Measurements from ENCODE around the gene SLC28A2. TPM values are rescaled to one million over a fixed set of nuclear protein-coding genes. Genes with fewer than 3 reads are reported as not detected.
"Not testable (repeated sequence)": the region's sequence is repeated elsewhere in the genome, so short reads cannot be mapped to it uniquely, and the experiment has no call there.

The SLC28A2 gene
- total and polyA plus RNA-seq, 4 donors, result 0.10 to 1.5 (median 0.25) TPM

DNA sequence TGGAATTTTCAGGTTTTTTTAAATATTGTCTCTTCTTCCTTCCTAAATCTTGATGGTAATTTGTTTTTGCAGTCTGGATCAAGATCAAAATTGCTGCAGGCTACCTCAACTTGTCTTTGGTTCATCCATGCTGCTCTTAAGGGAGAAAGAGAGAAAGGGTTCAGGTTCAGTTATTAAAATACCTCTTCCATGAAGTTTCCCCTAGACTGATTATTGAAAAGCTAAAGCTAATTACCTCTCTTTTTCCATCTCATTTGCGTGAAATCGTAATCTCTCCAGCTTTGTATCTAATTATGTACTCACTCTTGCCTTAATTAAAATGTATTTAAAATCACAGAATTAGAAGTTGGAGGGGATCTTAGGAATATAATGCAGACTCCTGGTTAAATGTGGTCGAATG, 52.7 kb downstream of the SLC28A2 start:
- Histone ChIP-seq H3K27ac (ENCODE audit: low read depth in 1 of 2, low read length in 1 of 2) (no peak overlapping the region), H3K27me3 (ENCODE audit: control insufficient read depth in 3 of 3, insufficient read depth in 3 of 3, low read length in 2 of 3) (no peaks in the 10 kb centered on the region), H3K9ac (ENCODE audit: insufficient read depth in 1 of 2, low read length in 2 of 2) (no peak overlapping the region), H3K4me1 (ENCODE audit: control insufficient read depth in 5 of 5, insufficient read depth in 5 of 5, low read length in 5 of 5) (no peaks in the 10 kb centered on the region), H3K36me3 (ENCODE audit: control insufficient read depth in 4 of 4, insufficient read depth in 4 of 4, low read length in 4 of 4) (no peaks in the 10 kb centered on the region), H3K4me3 (no peak overlapping the region), H3K9me3 (ENCODE audit: control insufficient read depth in 4 of 4, insufficient read depth in 3 of 4, low read length in 3 of 4) (no peaks in the 10 kb centered on the region)
- WGBS, 2 donors, result 87 to 89% methylated on average over 3 of the region's 3 CpGs
- TF ChIP-seq, protein P1, sequence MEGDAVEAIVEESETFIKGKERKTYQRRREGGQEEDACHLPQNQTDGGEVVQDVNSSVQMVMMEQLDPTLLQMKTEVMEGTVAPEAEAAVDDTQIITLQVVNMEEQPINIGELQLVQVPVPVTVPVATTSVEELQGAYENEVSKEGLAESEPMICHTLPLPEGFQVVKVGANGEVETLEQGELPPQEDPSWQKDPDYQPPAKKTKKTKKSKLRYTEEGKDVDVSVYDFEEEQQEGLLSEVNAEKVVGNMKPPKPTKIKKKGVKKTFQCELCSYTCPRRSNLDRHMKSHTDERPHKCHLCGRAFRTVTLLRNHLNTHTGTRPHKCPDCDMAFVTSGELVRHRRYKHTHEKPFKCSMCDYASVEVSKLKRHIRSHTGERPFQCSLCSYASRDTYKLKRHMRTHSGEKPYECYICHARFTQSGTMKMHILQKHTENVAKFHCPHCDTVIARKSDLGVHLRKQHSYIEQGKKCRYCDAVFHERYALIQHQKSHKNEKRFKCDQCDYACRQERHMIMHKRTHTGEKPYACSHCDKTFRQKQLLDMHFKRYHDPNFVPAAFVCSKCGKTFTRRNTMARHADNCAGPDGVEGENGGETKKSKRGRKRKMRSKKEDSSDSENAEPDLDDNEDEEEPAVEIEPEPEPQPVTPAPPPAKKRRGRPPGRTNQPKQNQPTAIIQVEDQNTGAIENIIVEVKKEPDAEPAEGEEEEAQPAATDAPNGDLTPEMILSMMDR (IDR thresholded peaks at IDR 0.05; ENCODE audit: control extremely low read depth, extremely low read depth), result no peak
- ATAC-seq (ENCODE audit: insufficient read depth, low FRiP score), result no peak
- DNase-seq, result no peak

DNA sequence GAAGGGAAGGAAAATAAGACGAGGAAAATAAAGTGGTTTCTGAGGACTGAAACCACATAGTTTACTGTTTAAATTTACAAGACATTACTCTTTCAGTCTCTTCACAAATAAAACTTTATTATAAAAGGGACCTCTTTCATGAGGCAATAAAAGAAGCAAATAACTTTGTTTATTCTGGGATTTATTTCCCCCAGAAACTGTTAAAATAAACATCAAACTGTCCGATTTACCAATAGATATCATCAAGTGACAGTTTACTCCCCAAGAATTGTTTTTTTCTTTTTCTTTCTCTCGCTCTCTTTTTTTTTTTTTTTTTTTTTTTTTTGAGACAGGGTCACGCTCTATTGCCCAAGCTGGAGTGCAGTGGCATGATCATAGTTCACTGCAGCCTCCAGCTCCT, 54.1 kb downstream of the SLC28A2 start:
- Histone ChIP-seq H3K9ac (ENCODE audit: insufficient read depth in 1 of 2, low read length in 2 of 2) (no peak overlapping the region), H3K9me3 (ENCODE audit: control insufficient read depth in 4 of 4, insufficient read depth in 3 of 4, low read length in 3 of 4) (no peaks in the 10 kb centered on the region), H3K27ac (ENCODE audit: low read depth in 1 of 2, low read length in 1 of 2) (no peak overlapping the region), H3K36me3 (ENCODE audit: control insufficient read depth in 4 of 4, insufficient read depth in 4 of 4, low read length in 4 of 4) (no peaks in the 10 kb centered on the region), H3K4me1 (ENCODE audit: control insufficient read depth in 5 of 5, insufficient read depth in 5 of 5, low read length in 5 of 5) (no peaks in the 10 kb centered on the region), H3K27me3 (ENCODE audit: control insufficient read depth in 3 of 3, insufficient read depth in 3 of 3, low read length in 2 of 3) (no peaks in the 10 kb centered on the region), H3K4me3 (no peak overlapping the region)
- DNase-seq (no peak), ATAC-seq (ENCODE audit: insufficient read depth, low FRiP score) (no peak)
- TF ChIP-seq, protein P1 (IDR thresholded peaks at IDR 0.05; ENCODE audit: control extremely low read depth, extremely low read depth), result no peak
- WGBS, 2 donors, result 69% methylated on average over 4 of the region's 4 CpGs

DNA sequence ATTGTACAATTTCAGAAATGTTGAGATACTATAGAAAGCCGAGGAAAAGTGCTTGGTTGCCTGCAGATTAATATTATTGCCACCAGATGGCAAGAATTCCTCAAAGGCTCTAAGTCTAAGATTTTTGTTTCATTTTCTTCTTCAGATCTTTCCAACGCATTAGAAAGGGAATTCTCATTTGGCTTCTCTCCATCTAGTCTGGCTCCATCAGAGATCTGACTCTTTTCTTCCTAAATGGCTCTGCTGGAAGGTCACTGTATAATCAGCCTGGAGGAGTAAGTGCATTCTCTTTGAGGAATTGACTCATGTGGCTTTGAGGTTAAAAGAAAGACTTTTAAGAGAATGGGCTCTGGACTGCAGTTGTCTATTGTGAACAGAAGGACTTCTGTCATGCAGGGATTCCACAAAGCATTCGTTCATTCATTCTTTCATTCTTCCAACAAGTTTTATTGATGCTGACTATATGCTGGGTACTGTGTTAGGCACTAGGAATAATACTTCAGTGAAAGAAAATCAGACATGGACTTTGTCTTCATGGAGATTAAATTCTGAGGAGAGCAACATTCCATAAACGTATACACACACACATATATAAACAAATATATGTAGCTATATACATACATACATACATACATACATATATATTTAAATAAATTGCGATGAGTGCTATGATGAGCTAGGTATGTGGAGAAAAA, 55.3 kb downstream of the SLC28A2 start:
- ATAC-seq (ENCODE audit: insufficient read depth, low FRiP score), result peak; percentile 19
- Histone ChIP-seq H3K4me1 (ENCODE audit: control insufficient read depth in 5 of 5, insufficient read depth in 5 of 5, low read length in 5 of 5) (no peaks in the 10 kb centered on the region), H3K27ac (ENCODE audit: low read depth in 1 of 2, low read length in 1 of 2) (peak overlapping the region in 1 of 2 donors; percentile 9), H3K9ac (ENCODE audit: insufficient read depth in 1 of 2, low read length in 2 of 2) (peak overlapping the region in 1 of 2 donors; percentile 47), H3K4me3 (no peak overlapping the region), H3K27me3 (ENCODE audit: control insufficient read depth in 3 of 3, insufficient read depth in 3 of 3, low read length in 2 of 3) (no peaks in the 10 kb centered on the region), H3K9me3 (ENCODE audit: control insufficient read depth in 4 of 4, insufficient read depth in 3 of 4, low read length in 3 of 4) (no peaks in the 10 kb centered on the region), H3K36me3 (ENCODE audit: control insufficient read depth in 4 of 4, insufficient read depth in 4 of 4, low read length in 4 of 4) (no peaks in the 10 kb centered on the region)
- 39 to 44% methylated on average over 5 of the region's 5 CpGs for WGBS, 2 donors
- DNase-seq, result peak in 2 of 3 donors; percentile 83 to 87
- TF ChIP-seq, protein P1 (IDR thresholded peaks at IDR 0.05; ENCODE audit: control extremely low read depth, extremely low read depth), result peak; percentile 9

DNA sequence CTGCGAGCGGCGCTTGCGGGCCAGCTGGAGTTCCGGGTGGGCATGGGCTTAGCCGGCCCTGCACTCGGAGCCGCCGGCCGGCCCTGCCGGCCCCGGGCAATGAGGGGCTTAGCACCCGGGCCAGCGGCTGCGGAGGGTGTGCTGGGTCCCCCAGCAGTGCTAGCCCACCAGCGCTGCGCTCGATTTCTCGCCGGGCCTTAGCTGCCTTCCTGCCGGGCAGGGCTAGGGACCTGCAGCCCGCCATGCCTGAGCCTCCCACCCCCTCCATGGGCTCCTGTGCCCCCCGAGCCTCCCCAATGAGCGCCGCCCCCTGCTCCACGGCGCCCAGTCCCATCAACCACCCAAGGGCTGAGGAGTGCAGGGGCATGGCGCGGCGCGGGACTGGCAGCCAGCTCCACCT, 62.1 kb downstream of the SLC28A2 start:
- not testable (repeated sequence) for DNase-seq; H3K4me1 ChIP-seq (ENCODE audit: control insufficient read depth in 5 of 5, insufficient read depth in 5 of 5, low read length in 5 of 5); H3K4me3 ChIP-seq; ATAC-seq (ENCODE audit: insufficient read depth, low FRiP score); H3K9ac ChIP-seq (ENCODE audit: insufficient read depth in 1 of 2, low read length in 2 of 2); H3K27ac ChIP-seq (ENCODE audit: low read depth in 1 of 2, low read length in 1 of 2); H3K9me3 ChIP-seq (ENCODE audit: control insufficient read depth in 4 of 4, insufficient read depth in 3 of 4, low read length in 3 of 4); H3K27me3 ChIP-seq (ENCODE audit: control insufficient read depth in 3 of 3, insufficient read depth in 3 of 3, low read length in 2 of 3); H3K36me3 ChIP-seq (ENCODE audit: control insufficient read depth in 4 of 4, insufficient read depth in 4 of 4, low read length in 4 of 4)
- WGBS, 2 donors, result 91 to 93% methylated on average over 23 to 31 of the region's 31 CpGs

Measured in lung (tissue), 12 donors.